ENCODE results near the gene GTF2F1.

- no peak for TF ChIP-seq EZH2 (IDR thresholded peaks at IDR 0.05; ENCODE audit: insufficient read depth, poor library complexity, severe bottlenecking)
- TF ChIP-seq EZH2phosphoT487 (IDR thresholded peaks at IDR 0.05; ENCODE audit: insufficient read depth, low read depth) = no peak
These were observed 5.6 kb downstream of the GTF2F1 start for GRCh38 chr19:6387372-6387771.

Data from GM23248 (cell line).